Measurements from ENCODE around the gene CECR2.

The CECR2 gene

DNA sequence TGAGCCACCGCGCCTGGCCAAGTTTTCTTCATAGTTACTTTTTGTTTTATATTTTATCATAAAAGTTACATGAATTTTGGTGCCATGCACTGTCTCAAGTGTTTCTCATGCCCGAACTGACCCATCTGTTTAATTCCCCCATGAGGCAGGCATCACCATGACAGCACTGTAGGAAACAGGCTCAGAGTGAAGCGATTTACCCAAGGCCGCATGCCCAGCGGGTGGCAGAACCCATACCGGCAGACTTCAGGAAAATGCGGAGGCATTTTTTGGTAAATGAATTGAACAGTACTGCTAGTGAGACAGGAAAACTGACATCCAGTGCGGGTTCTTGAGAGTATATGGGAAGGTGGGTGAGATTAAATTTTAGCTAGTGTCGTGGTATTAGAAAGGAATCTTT, 19.0 kb downstream of the CECR2 start:
- DNase-seq, result no peak
- H3K79me2 ChIP-seq (ENCODE audit: insufficient read depth, low read length), result no peaks in the 10 kb centered on the region
- H3K27ac ChIP-seq (ENCODE audit: low read length), result no peak overlapping the region
- no peaks in the 10 kb centered on the region for H3K36me3 ChIP-seq (ENCODE audit: insufficient read depth, low read length)
- H3K4me2 ChIP-seq (ENCODE audit: insufficient read depth, low read length), result no peak overlapping the region
- ATAC-seq (ENCODE audit: insufficient read depth, low read depth), result no peak
- peaks cover 4% of the 10 kb centered on the region for H3K9me3 ChIP-seq (ENCODE audit: insufficient read depth, low read length, severe bottlenecking)
- TF ChIP-seq, protein P1, sequence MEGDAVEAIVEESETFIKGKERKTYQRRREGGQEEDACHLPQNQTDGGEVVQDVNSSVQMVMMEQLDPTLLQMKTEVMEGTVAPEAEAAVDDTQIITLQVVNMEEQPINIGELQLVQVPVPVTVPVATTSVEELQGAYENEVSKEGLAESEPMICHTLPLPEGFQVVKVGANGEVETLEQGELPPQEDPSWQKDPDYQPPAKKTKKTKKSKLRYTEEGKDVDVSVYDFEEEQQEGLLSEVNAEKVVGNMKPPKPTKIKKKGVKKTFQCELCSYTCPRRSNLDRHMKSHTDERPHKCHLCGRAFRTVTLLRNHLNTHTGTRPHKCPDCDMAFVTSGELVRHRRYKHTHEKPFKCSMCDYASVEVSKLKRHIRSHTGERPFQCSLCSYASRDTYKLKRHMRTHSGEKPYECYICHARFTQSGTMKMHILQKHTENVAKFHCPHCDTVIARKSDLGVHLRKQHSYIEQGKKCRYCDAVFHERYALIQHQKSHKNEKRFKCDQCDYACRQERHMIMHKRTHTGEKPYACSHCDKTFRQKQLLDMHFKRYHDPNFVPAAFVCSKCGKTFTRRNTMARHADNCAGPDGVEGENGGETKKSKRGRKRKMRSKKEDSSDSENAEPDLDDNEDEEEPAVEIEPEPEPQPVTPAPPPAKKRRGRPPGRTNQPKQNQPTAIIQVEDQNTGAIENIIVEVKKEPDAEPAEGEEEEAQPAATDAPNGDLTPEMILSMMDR (IDR thresholded peaks at IDR 0.05; ENCODE audit: borderline replicate concordance, extremely low read depth, low read length, poor library complexity, severe bottlenecking), result no peak
- no peak for TF ChIP-seq EZH2 (IDR thresholded peaks at IDR 0.05; ENCODE audit: borderline replicate concordance, low read depth, low read length, severe bottlenecking)
- no peak overlapping the region for H3K9ac ChIP-seq (ENCODE audit: low read depth, low read length)
- no peak overlapping the region for H2AFZ ChIP-seq (ENCODE audit: low read depth, low read length)
- no peaks in the 10 kb centered on the region for H3K4me1 ChIP-seq (ENCODE audit: insufficient read depth, low read length)
- no peaks in the 10 kb centered on the region for H4K20me1 ChIP-seq (ENCODE audit: insufficient read depth, low read length)
- no peaks in the 10 kb centered on the region for H3K27me3 ChIP-seq (ENCODE audit: insufficient read depth, low read length, poor library complexity)
- no peak overlapping the region for H3K4me3 ChIP-seq (ENCODE audit: low read depth in 1 of 2, low read length in 2 of 2)

DNA sequence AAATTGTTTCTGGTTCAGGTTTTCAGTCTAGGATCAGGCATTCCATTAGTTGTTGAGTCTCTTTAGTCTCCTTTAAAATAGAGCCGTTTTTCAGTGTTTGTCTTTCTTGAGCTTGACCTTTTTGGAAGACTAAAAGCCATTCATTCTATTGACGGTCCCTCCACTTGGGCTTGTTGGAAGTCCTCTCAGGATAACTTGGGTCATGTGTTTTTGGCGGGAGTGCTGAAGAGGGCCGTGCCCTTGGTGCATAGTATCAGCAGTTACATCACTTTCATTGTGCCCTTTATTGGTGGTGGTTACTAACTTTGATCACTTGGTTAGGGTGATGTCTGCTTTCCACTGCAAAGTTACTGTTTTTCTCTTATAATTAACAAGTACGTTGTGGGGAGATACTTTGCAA, 20.8 kb downstream of the CECR2 start:
- H3K9me3 ChIP-seq (ENCODE audit: insufficient read depth, low read length, severe bottlenecking), result no peaks in the 10 kb centered on the region
- no peak overlapping the region for H3K9ac ChIP-seq (ENCODE audit: low read depth, low read length)
- H3K4me1 ChIP-seq (ENCODE audit: insufficient read depth, low read length), result no peaks in the 10 kb centered on the region
- no peaks in the 10 kb centered on the region for H4K20me1 ChIP-seq (ENCODE audit: insufficient read depth, low read length)
- DNase-seq (no peak), ATAC-seq (ENCODE audit: insufficient read depth, low read depth) (no peak)
- no peak overlapping the region for H3K4me3 ChIP-seq (ENCODE audit: low read depth in 1 of 2, low read length in 2 of 2)
- H3K4me2 ChIP-seq (ENCODE audit: insufficient read depth, low read length), result no peak overlapping the region
- H3K27me3 ChIP-seq (ENCODE audit: insufficient read depth, low read length, poor library complexity), result no peaks in the 10 kb centered on the region
- no peaks in the 10 kb centered on the region for H3K79me2 ChIP-seq (ENCODE audit: insufficient read depth, low read length)
- no peaks in the 10 kb centered on the region for H3K36me3 ChIP-seq (ENCODE audit: insufficient read depth, low read length)
- TF ChIP-seq, protein P1 (IDR thresholded peaks at IDR 0.05; ENCODE audit: borderline replicate concordance, extremely low read depth, low read length, poor library complexity, severe bottlenecking), result no peak
- TF ChIP-seq EZH2 (IDR thresholded peaks at IDR 0.05; ENCODE audit: borderline replicate concordance, low read depth, low read length, severe bottlenecking), result no peak
- no peak overlapping the region for H2AFZ ChIP-seq (ENCODE audit: low read depth, low read length)
- no peak overlapping the region for H3K27ac ChIP-seq (ENCODE audit: low read length)

DNA sequence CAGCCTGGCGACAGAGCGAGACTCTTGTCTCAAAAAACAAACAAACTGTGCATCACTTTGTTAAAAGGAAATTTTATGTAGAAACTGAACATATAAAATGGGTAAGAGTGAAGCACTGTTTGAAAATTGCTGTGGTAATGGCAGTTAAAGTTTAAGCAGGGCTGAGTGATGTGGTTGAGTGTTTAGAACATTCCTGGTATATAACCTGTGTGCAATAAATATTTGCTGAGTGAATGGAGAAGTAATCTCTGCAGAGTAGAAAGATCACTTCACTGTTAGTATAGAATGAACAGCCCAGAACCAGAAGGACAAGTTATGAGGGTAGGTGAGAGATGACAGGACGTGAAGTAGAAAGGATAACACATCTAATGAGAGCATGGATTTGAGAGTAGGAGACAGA, 27.3 kb downstream of the CECR2 start:
- Histone ChIP-seq H2AFZ (ENCODE audit: low read depth, low read length) (no peak overlapping the region), H3K4me3 (ENCODE audit: low read depth in 1 of 2, low read length in 2 of 2) (no peak overlapping the region), H3K4me2 (ENCODE audit: insufficient read depth, low read length) (no peak overlapping the region), H3K4me1 (ENCODE audit: insufficient read depth, low read length) (no peaks in the 10 kb centered on the region), H3K36me3 (ENCODE audit: insufficient read depth, low read length) (no peaks in the 10 kb centered on the region), H4K20me1 (ENCODE audit: insufficient read depth, low read length) (no peaks in the 10 kb centered on the region), H3K27ac (ENCODE audit: low read length) (no peak overlapping the region), H3K9me3 (ENCODE audit: insufficient read depth, low read length, severe bottlenecking) (no peaks in the 10 kb centered on the region), H3K79me2 (ENCODE audit: insufficient read depth, low read length) (no peaks in the 10 kb centered on the region), H3K27me3 (ENCODE audit: insufficient read depth, low read length, poor library complexity) (no peaks in the 10 kb centered on the region), H3K9ac (ENCODE audit: low read depth, low read length) (no peak overlapping the region)
- DNase-seq (no peak), ATAC-seq (ENCODE audit: insufficient read depth, low read depth) (no peak)
- TF ChIP-seq EZH2 (IDR thresholded peaks at IDR 0.05; ENCODE audit: borderline replicate concordance, low read depth, low read length, severe bottlenecking), result no peak
- TF ChIP-seq, protein P1 (IDR thresholded peaks at IDR 0.05; ENCODE audit: borderline replicate concordance, extremely low read depth, low read length, poor library complexity, severe bottlenecking), result no peak
